GM23338 (cell line): ENCODE measurements around the gene LPP. TPM values are rescaled to one million over a fixed set of nuclear protein-coding genes. Genes with fewer than 3 reads are reported as not detected.

Experiments used
- ATAC-seq: fragments of 200-7000 bp; cut with Tn5 transposase; 3 replicates; pipeline ENCODE4 v1.9.1; 2020
- DNase-seq: peaks from one replicate; pipeline ENCODE4 v3.0.0-alpha.2; 2015; ENCODE audit warnings: low spot score
- H2AFZ ChIP-seq: fragments of 200-600 bp; sonication (generic); 2 replicates; pipeline ENCODE4 v1.8.0; 2016; ENCODE audit warnings: antibody characterized with exemption, mild to moderate bottlenecking, moderate library complexity
- H3F3A ChIP-seq: fragments of 200-600 bp; sonication (generic); replicated peaks from 2 replicates; pipeline ENCODE4 v1.8.0; 2017; ENCODE audit warnings: antibody characterized with exemption, mixed run types, low read depth
- H3K27ac ChIP-seq: fragments of 200-600 bp; sonication (generic); 2 replicates; pipeline ENCODE4 v1.6.1; 2016; ENCODE audit warnings: low read depth
- H3K27me3 ChIP-seq: fragments of 200-600 bp; sonication (generic); 2 replicates; pipeline ENCODE4 v1.8.0; 2016; ENCODE audit warnings: mild to moderate bottlenecking, mixed run types, moderate library complexity; ENCODE audit not compliant: insufficient read depth
- H3K36me3 ChIP-seq: fragments of 200-600 bp; sonication (generic); 2 replicates; pipeline ENCODE4 v1.8.0; 2016; ENCODE audit warnings: mild to moderate bottlenecking; ENCODE audit not compliant: insufficient read depth
- H3K4me1 ChIP-seq: fragments of 200-600 bp; sonication (generic); 2 replicates; pipeline ENCODE4 v1.8.0; 2016; ENCODE audit warnings: mild to moderate bottlenecking, moderate library complexity; ENCODE audit not compliant: insufficient read depth
- H3K4me2 ChIP-seq: fragments of 200-600 bp; sonication (generic); 2 replicates; pipeline ENCODE4 v1.7.1; 2017; ENCODE audit warnings: mixed run types
- H3K4me3 ChIP-seq: fragments of 200-600 bp; sonication (generic); 2 replicates; pipeline ENCODE4 v1.6.1; 2016; ENCODE audit warnings: mixed run types
- H3K79me2 ChIP-seq: fragments of 200-600 bp; sonication (generic); replicated peaks from 2 replicates; pipeline ENCODE4 v1.8.0; 2017; ENCODE audit warnings: mild to moderate bottlenecking; ENCODE audit not compliant: insufficient read depth
- H3K9me2 ChIP-seq: fragments of 200-600 bp; sonication (generic); 2 replicates; pipeline ENCODE4 v1.8.0; 2017; ENCODE audit not compliant: insufficient read depth
- H4K20me1 ChIP-seq: fragments of 200-600 bp; sonication (generic); replicated peaks from 2 replicates; pipeline ENCODE4 v1.8.0; 2017; ENCODE audit warnings: mild to moderate bottlenecking; ENCODE audit not compliant: insufficient read depth
- H3K27ac Mint-ChIP-seq: 2 replicates; pipeline ENCODE4 v1.8.0; 2020; ENCODE audit warnings: inconsistent platforms, mild to moderate bottlenecking, moderate library complexity, mixed read lengths
- H3K27me3 Mint-ChIP-seq: 3 replicates; pipeline ENCODE4 v1.8.0; 2022; ENCODE audit warnings: low read depth, mild to moderate bottlenecking, moderate library complexity, mixed read lengths, inconsistent platforms; ENCODE audit not compliant: insufficient read depth, poor library complexity
- H3K36me3 Mint-ChIP-seq: 3 replicates; pipeline ENCODE4 v1.8.0; 2021; ENCODE audit warnings: low read depth, mild to moderate bottlenecking, inconsistent platforms, moderate library complexity, mixed read lengths
- H3K4me1 Mint-ChIP-seq: 3 replicates; pipeline ENCODE4 v1.8.0; 2020; ENCODE audit warnings: mild to moderate bottlenecking, inconsistent platforms, mixed read lengths
- H3K4me3 Mint-ChIP-seq: 3 replicates; pipeline ENCODE4 v1.8.0; 2021; ENCODE audit warnings: moderate library complexity, mild to moderate bottlenecking, inconsistent platforms, mixed read lengths
- H3K9me3 Mint-ChIP-seq: 3 replicates; pipeline ENCODE4 v1.8.0; 2020; ENCODE audit warnings: moderate library complexity, mild to moderate bottlenecking, inconsistent platforms, mixed read lengths
- CREB1 ChIP-seq: fragments of 250-450 bp; sonication (Bioruptor Pico); IDR thresholded peaks from 2 replicates; pipeline ENCODE4 v1.5.0; 2020; ENCODE audit warnings: low read depth, mild to moderate bottlenecking, moderate library complexity
- CTCF ChIP-seq, 2 experiments: fragments of 200-600 bp in 1 of 2; sonication (generic) in 1 of 2; conservative IDR thresholded peaks; 2 replicates each; pipeline versions ENCODE4 v1.5.1 to v1.6.1; 2016 to 2017; ENCODE audit warnings: antibody characterized with exemption in 2 of 2, low read depth in 2 of 2, mild to moderate bottlenecking in 2 of 2, moderate library complexity in 1 of 2
- EZH2 ChIP-seq: fragments of 200-600 bp; sonication (generic); IDR thresholded peaks from one replicate; pipeline ENCODE4 v1.8.0; 2017; ENCODE audit warnings: antibody characterized with exemption, mild to moderate bottlenecking, low read depth; ENCODE audit not compliant: unreplicated experiment
- EZH2phosphoT487 ChIP-seq: fragments of 200-600 bp; sonication (generic); IDR thresholded peaks from one replicate; pipeline ENCODE4 v1.8.1; 2018; ENCODE audit warnings: antibody characterized with exemption; ENCODE audit not compliant: unreplicated experiment
- JUNB ChIP-seq: IDR thresholded peaks from one replicate; pipeline ENCODE4 v1.6.1; 2016; ENCODE audit warnings: antibody characterized with exemption; ENCODE audit not compliant: unreplicated experiment
- NANOG ChIP-seq: IDR thresholded peaks from 2 replicates; pipeline ENCODE4 v1.6.1; 2016; ENCODE audit warnings: antibody characterized with exemption, borderline replicate concordance
- POLR2AphosphoS5 ChIP-seq: IDR thresholded peaks from 2 replicates; pipeline ENCODE4 v1.6.1; 2016; ENCODE audit warnings: antibody characterized with exemption, low read depth
- STAT1 ChIP-seq: IDR thresholded peaks from one replicate; pipeline ENCODE4 v1.6.1; 2016; ENCODE audit warnings: antibody characterized with exemption; ENCODE audit not compliant: unreplicated experiment
- ZNF114 ChIP-seq: fragments of 250-450 bp; sonication (Bioruptor Pico); IDR thresholded peaks from 2 replicates; pipeline ENCODE4 v1.5.0; 2020; ENCODE audit warnings: mild to moderate bottlenecking, moderate library complexity
- ZNF331 ChIP-seq: fragments of 250-450 bp; sonication (Bioruptor Pico); IDR thresholded peaks from 2 replicates; pipeline ENCODE4 v1.5.0; 2020; ENCODE audit warnings: low read depth, mild to moderate bottlenecking, moderate library complexity
- ZNF462 ChIP-seq: fragments of 250-450 bp; sonication (Bioruptor Pico); IDR thresholded peaks from 2 replicates; pipeline ENCODE4 v1.5.0; 2020; ENCODE audit warnings: mild to moderate bottlenecking, moderate library complexity
- polyA plus RNA-seq: library from polyadenylated mRNA; unstranded; fragments of >200 nt; fragmentation: Nextera tagmentation; extraction: Ambion mirVana; gene quantifications from 2 replicates; pipeline ENCODE4 v1.2.1, GENCODE V29; 2016
- total RNA-seq: library from RNA; depleted of rRNA; stranded (reverse); fragments of >200 nt; shearing (Covaris generic); gene quantifications from 2 replicates; pipeline ENCODE4 v1.2.3, GENCODE V29; 2014
- TF ChIP-seq, protein P1 (sequence below): IDR thresholded peaks from one replicate; pipeline ENCODE4 v1.6.1; 2018; ENCODE audit warnings: antibody characterized with exemption; ENCODE audit not compliant: unreplicated experiment
- TF ChIP-seq, protein P2 (sequence below): IDR thresholded peaks from 2 replicates; pipeline ENCODE4 v1.6.1; 2016; ENCODE audit warnings: antibody characterized with exemption

Gene LPP
- total and polyA plus RNA-seq, 2 experiments from 2014 or later, result 23.0 to 35.2 TPM

DNA sequence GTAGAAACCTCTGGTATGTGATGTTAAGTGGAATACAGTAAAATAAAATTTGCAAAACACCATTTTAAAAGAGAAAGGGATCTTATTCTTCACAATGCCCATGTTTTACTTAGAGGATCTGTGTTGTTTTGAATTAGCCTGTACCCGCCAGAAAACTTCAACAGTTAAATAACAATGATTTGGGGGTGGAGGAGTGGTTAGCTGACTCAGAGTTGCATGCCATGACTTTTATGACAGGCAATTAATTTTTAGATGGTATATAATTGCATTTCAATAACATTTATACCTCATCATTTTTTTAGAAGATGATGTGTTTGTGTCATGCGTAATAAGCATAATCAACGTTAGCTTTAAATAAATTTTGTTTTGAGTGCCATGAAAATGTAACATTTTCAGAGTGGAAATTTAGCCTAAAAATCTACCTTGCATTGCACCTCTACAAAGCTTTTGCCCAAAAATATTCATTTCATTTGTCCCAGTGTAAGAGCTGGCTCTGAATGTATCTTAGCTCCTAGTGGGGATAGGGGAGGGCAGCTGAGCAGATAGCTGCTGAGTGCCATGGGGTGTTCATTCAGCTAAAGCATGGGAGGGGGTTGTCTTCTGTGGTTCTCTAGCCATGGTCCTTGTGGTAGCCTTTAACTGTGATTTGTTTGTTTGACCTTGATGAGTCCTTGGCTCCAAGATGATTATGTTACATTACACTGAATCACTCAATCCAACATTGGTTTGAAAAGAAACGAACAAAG, 379.8 kb downstream of the LPP start:
- Histone ChIP-seq H3K79me2 (no peaks in the 10 kb centered on the region), H4K20me1 (no peaks in the 10 kb centered on the region), H3F3A (no peaks in the 10 kb centered on the region), H2AFZ (no peak overlapping the region), H3K27ac (no peak overlapping the region), H3K36me3 (no peaks in the 10 kb centered on the region), H3K4me3 (no peak overlapping the region), H3K4me1 (peaks cover 10% of the 10 kb centered on the region; the same call in 1 of the 2 replicates), H3K4me2 (no peak overlapping the region), H3K9me2 (no peaks in the 10 kb centered on the region), H3K27me3 (no peaks in the 10 kb centered on the region)
- TF ChIP-seq, protein P1, sequence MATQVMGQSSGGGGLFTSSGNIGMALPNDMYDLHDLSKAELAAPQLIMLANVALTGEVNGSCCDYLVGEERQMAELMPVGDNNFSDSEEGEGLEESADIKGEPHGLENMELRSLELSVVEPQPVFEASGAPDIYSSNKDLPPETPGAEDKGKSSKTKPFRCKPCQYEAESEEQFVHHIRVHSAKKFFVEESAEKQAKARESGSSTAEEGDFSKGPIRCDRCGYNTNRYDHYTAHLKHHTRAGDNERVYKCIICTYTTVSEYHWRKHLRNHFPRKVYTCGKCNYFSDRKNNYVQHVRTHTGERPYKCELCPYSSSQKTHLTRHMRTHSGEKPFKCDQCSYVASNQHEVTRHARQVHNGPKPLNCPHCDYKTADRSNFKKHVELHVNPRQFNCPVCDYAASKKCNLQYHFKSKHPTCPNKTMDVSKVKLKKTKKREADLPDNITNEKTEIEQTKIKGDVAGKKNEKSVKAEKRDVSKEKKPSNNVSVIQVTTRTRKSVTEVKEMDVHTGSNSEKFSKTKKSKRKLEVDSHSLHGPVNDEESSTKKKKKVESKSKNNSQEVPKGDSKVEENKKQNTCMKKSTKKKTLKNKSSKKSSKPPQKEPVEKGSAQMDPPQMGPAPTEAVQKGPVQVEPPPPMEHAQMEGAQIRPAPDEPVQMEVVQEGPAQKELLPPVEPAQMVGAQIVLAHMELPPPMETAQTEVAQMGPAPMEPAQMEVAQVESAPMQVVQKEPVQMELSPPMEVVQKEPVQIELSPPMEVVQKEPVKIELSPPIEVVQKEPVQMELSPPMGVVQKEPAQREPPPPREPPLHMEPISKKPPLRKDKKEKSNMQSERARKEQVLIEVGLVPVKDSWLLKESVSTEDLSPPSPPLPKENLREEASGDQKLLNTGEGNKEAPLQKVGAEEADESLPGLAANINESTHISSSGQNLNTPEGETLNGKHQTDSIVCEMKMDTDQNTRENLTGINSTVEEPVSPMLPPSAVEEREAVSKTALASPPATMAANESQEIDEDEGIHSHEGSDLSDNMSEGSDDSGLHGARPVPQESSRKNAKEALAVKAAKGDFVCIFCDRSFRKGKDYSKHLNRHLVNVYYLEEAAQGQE, result no peak
- TF ChIP-seq NANOG (no peak), EZH2 (no peak), ZNF114 (CRISPR knock-in tag) (no peak), ZNF331 (CRISPR knock-in tag) (no peak), EZH2phosphoT487 (no peak), JUNB (no peak), STAT1 (no peak), CREB1 (CRISPR knock-in tag) (no peak), CTCF (conservative IDR thresholded peaks at IDR 0.05; ENCODE audit: low read depth in 2 of 2) (no peak), POLR2AphosphoS5 (no peak), ZNF462 (CRISPR knock-in tag) (no peak)
- TF ChIP-seq, protein P2, sequence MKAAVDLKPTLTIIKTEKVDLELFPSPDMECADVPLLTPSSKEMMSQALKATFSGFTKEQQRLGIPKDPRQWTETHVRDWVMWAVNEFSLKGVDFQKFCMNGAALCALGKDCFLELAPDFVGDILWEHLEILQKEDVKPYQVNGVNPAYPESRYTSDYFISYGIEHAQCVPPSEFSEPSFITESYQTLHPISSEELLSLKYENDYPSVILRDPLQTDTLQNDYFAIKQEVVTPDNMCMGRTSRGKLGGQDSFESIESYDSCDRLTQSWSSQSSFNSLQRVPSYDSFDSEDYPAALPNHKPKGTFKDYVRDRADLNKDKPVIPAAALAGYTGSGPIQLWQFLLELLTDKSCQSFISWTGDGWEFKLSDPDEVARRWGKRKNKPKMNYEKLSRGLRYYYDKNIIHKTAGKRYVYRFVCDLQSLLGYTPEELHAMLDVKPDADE, result no peak
- Mint-ChIP-seq H3K27ac (no peak overlapping the region), H3K27me3 (no peaks in the 10 kb centered on the region), H3K9me3 (no peaks in the 10 kb centered on the region), H3K4me1 (peaks cover 11% of the 10 kb centered on the region; the same call in 2 of the 3 replicates), H3K36me3 (no peaks in the 10 kb centered on the region), H3K4me3 (no peak overlapping the region)
- DNase-seq (no peak), ATAC-seq (peak; percentile 60)
